ENCODE results near the gene SERPINA4.

DNA sequence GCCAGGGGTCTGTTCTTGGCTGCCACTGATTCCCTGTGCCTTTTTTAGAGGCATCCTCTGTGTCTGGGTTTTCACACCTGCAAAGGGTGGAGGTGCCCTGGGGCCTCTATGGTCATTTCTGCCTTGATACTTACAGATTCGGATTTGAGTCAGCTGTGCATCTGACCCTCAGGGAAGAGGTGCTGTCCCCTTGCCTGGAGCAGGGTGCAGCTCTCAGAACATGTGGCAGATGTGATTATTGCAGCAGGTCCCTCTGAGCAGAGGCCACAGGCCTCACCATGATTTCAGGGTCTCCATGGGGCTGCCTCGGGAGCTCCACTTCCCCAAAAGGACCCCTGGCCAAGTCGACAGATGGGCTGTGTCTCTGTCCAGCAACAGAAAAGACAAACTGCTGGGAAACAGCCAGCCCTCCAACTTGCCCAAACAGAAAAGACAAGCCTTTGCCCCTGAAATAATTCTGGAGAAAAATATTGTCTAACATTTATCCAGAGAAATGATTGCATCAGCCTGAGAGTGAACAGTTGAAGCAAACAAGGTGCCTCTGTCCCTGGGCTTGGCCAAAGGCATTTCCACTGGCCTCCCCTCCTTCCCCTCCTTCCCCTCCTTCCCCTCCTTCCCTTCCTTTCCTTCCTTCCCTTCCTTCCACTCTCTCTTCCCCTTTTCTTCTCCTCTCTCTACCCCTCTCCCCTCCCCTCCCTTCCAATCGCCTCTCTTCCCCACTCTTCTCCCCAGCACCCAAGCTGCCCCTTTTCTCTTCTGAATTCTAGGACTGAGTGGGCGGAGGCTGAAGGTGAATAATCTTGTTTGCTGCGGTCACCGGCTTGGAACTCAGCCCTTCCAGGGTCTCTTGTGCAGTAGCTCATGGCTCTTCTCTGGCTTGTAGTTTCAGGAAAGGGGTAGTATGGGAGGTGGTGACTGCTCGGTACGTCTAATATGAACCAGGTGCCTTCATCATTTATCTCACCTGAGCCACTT is 51.6 kb downstream of the SERPINA4 start:
- TF ChIP-seq CTCF (IDR thresholded peaks at IDR 0.05) (no peak), POLR2A (IDR thresholded peaks at IDR 0.05) (no peak), EP300 (IDR thresholded peaks at IDR 0.05; ENCODE audit: low read depth) (no peak)

Measured in transverse colon (tissue), 3 donors.